CD1c-positive myeloid dendritic cell (primary cell): ENCODE results near the gene GRHL1.
"Not testable (repeated sequence)": the region's sequence is repeated elsewhere in the genome, so short reads cannot be mapped to it uniquely, and the experiment has no call there.

Experiments
- DNase-seq: peaks from one replicate; pipeline ENCODE4 v3.0.0-alpha.2; 2016; ENCODE audit errors: extremely low spot score

Gene GRHL1

DNA sequence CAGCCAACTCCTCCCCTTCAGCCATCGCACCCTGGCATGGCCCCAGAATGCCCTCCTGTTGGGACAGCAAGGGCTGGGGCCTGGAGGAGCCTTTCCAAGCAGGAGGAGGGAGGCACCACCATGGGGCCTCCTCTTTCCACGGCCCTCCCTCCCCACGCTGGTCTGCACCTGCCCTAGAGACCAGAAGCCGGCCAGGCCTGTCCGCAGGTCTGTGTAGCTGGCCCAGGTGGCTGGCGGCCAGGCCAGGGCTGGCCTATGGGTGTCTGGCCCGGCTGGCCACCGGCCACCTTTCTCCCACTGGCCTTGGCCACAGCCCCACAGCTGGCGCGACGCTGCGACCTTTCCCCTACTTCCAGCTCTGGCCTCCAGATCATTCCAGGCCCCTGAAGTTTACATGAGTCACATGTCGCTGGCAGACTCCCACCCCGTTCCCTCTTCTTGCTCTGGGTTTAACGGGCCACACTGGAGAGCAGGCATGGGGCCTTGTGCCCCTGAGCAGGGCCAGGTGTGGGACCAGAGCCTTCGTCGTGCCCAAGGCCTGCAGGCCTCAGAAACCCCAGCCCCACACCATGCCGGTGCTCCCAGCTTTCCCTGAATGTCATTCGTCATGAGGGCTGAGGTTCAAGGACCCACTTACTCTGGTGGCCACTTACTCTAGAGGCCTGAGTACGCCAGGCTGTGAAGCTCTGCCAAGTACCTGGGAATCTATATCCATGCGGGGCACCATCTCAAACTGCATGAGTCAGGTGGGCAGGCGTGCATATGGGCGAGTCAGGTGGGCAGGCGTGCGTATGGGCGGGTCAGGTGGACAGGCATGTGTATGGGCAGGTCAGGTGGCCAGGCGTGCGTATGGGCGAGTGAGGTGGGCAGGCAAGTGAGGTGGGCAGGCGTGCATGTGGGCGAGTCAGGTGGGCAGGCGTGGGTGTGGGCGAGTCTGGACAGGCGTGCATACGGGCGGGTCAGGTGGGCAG lies 58.6 kb downstream of the GRHL1 start:
- no peak for DNase-seq

DNA sequence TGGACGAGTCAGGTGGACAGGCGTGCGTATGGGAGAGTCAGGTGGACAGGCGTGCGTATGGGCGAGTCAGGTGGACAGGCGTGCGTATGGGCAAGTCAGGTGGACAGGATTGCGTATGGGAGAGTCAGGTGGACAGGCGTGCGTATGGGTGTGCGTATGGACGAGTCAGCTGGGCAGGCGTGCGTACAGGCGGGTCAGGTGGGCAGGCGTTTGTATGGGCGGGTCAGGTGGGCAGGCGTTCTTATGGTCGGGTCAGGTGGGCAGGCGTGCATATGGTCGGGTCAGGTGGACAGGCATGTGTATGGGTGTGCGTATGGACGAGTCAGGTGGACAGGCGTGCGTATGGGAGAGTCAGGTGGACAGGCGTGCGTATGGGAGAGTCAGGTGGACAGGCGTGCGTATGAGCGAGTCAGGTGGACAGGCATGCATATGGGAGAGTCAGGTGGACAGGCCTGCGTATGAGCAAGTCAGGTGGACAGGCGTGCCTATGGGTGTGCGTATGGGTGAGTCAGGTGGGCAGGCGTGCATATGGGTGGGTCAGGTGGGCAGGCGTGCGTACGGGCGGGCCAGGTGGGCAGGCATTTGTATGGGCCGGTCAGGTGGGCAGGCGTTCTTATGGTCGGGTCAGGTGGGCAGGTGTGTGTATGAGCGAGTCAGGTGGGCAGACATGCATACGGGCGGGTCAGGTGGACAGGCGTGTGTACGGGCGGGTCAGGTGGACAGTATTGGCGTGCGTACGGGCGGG lies 59.5 kb downstream of the GRHL1 start:
- not testable (repeated sequence) for DNase-seq

DNA sequence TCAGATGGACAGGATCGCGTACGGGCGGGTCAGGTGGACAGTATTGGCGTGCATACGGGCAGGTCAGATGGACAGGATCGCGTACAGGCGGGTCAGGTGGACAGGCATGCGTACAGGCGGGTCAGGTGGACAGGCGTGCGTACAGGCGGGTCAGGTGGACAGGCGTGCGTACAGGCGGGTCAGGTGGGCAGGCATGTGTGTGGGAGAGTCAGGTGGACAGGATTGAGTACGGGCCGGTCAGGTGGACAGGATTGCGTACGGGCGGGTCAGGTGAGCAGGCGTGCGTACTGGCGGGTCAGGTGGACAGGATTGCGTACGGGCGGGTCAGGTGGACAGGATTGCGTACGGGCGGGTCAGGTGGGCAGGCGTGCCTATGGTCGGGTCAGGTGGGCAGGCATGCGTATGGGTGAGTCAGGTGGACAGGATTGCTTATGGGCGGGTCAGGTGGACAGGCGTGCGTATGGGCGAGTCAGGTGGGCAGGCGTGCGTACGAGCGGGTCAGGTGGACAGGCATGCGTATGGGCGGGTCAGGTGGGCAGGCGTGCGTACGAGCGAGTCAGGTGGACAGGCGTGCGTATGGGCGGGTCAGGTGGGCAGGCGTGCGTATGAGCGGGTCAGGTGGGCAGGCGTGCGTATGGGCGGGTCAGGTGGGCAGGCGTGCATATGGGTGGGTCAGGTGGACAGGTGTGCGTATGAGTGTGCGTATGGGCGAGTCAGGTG lies 60.3 kb downstream of the GRHL1 start:
- not testable (repeated sequence) for DNase-seq

DNA sequence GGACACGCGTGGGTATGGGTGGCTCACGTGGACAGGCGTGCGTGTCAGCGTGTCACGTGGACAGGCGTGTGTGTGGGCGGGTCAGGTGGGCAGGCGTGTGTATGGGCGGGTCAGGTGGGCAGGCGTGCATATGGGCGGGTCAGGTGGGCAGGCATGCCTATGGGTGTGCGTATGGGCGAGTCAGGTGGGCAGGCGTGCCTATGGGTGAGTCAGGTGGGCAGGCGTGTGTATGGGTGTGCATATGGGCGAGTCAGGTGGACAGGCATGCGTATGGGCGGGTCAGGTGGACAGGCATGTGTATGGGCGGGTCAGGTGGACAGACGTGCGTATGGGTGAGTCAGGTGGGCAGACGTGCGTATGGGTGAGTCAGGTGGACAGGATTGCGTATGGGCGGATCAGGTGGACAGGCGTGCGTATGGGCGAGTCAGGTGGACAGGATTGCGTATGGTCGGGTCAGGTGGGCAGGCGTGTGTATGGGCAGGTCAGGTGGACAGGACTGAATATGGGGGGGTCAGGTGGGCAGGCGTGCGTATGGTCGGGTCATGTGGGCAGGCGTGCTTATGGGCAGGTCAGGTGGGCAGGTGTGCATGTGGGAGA lies 61.0 kb downstream of the GRHL1 start:
- DNase-seq, result not testable (repeated sequence)

DNA sequence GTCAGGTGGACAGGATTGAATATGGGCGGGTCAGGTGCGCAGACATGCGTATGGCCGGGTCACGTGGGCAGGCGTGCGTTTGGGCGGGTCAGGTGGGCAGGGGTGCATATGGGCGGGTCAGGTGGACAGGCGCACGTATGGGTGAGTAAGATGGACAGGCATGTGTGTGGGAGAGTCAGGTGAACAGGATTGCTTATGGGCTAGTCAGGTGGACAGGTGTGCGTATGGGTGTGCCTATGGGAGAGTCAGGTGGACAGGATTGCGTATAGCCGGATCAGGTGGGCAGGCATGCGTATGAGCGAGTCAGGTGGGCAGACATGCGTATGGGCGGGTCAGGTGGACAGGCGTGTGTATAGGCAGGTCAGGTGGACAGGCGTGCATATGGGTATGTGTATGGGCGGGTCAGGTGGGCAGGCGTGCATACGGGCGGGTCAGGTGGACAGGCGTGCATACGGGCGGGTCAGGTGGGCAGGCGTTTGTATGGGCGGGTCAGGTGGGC lies 61.5 kb downstream of the GRHL1 start:
- DNase-seq, result no peak

DNA sequence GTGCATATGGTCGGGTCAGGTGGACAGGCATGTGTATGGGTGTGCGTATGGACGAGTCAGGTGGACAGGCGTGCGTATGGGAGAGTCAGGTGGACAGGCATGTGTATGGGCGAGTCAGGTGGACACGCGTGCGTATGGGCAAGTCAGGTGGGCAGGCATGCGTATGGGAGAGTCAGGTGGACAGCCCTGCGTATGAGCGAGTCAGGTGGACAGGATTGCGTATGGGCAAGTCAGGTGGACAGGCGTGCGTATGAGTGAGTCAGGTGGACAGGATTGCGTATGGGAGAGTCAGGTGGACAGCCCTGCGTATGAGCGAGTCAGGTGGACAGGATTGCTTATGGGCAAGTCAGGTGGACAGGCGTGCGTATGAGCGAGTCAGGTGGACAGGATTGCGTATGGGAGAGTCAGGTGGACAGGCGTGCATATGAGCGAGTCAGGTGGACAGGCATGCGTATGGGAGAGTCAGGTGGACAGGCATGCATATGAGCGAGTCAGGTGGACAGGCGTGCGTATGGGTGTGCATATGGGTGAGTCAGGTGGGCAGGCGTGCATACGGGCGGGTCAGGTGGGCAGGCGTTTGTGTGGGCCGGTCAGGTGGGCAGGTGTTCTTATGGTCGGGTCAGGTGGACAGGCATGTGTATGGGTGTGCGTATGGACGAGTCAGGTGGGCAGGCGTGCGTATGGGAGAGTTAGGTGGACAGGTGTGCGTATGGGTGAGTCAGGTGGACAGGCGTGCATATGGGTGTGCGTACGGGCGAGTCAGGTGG lies 62.3 kb downstream of the GRHL1 start:
- not testable (repeated sequence) for DNase-seq

DNA sequence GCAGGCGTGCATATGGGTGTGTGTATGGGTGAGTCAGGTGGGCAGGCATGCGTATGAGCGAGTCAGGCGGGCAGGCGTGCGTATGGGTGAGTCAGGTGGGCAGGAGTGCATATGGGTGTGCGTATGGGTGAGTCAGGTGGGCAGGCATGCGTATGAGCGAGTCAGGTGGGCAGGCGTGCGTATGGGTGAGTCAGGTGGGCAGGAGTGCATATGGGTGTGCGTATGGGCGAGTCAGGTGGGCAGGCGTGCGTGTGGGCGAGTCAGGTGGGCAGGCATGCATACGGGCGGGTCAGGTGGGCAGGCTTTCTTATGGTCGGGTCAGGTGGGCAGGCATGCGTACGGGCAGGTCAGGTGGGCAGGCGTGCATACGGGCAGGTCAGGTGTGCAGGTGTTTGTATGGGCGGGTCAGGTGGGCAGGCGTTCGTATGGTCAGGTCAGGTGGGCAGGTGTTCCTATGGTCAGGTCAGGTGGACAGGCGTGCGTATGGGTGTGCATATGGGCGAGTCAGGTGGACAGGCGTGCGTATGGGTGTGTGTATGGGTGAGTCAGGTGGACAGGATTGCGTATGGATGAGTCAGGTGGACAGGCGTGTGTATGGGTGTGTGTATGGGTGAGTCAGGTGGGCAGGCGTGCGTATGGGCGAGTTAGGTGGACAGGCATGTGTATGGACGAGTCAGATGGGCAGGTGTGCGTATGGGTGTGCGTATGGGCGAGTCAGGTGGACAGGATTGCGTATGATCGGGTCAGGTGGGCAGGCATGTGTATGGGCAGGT lies 63.1 kb downstream of the GRHL1 start:
- no peak for DNase-seq

DNA sequence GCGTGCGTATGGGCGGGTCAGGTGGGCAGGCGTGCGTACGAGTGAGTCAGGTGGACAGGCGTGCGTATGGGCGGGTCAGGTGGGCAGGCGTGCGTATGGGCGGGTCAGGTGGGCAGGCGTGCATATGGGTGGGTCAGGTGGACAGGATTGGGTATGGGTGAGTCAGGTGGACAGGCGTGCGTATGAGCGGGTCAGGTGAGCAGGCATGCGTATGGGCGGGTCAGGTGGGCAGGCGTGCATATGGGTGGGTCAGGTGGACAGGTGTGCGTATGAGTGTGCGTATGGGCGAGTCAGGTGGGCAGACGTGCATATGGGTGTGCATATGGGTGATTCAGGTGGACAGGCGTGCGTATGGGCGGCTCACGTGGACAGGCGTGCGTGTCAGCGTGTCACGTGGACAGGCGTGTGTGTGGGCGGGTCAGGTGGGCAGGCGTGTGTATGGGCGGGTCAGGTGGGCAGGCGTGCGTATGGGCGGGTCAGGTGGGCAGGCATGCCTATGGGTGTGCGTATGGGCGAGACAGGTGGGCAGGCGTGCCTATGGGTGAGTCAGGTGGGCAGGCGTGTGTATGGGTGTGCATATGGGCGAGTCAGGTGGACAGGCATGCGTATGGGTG lies 64.0 kb downstream of the GRHL1 start:
- DNase-seq, result not testable (repeated sequence)

DNA sequence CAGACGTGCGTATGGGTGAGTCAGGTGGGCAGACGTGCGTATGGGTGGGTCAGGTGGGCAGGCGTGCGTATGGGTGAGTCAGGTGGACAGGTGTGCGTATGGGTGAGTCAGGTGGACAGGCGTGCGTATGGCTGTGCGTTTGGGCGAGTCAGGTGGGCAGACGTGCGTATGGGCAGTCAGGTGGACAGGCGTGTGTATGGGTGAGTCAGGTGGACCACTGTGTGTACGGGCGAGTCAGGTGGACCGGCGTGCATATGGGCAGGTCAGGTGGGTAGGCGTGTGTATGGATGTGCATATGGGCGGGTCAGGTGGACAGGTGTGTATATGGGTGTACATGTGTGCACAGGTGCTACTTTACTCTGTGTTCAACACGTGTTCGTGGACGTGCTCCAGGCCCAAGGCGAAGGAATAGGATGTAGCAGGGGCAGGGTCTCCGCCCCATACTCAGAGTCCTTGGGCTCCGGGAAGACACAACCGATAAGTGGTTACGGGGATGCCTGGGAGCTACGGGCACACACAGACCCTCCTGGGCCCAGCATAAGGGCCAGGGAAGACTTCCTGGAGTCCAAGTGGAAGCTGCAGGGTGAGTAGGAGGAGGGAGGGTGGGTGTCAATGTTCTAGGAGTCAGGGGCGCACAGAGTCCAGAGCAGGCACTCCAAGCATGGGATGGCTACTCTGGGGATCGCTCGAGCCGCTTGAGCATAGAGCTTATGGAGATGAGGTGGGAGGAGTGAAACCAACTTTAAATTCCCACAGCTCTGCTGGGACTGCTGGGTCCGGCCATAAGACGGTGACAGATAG lies 64.7 kb downstream of the GRHL1 start:
- DNase-seq, result no peak

DNA sequence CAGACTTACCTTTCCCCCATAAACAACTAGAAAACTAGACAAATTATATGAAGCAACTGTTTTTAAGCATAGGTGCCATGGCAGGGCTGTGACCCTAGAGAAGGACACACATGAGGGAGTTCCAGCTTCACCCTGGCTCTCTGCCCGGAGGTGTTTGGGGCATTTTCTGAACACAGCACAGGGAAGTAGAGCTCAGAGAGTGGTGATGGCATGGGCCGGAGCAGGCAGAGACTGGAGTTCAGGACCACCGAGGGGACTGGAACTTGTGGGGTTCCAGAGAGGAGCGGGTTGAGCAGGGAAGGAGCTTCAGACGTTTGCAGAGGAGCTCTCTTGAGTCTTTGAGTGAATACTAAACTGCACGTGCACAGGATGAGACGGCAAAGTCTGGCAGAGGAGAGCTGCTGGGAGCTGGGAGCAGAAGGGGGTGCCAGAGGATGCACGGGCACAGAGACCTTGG lies 65.3 kb downstream of the GRHL1 start:
- DNase-seq, result no peak

DNA sequence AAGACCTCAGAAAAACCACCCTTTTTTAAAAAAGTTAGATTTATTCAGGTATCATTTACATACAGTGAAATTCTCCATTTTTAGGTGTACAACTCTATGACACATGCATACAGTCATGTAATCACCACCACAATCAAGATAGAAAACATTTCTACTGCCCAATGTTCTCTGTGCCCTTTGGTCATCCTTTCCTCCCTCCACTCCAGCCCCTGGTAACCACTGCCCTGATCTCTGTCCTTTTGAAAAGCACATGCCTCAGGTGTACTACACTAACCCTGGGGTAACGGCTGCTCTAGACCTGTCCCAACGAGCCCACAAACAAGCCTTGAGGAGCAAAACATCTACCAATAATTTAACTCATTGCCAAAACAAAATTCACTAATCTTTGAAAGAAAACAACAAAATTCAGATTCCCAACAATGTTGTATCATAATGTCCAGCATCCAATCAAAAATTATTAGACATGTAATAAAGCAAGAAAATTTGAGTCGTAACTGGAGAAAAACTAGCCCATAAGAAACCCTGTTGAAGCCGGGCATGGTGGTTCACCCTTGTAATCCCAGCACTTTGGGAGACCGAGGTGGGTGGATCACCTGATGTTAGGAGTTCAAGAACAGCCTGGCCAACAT lies 65.9 kb downstream of the GRHL1 start:
- no peak for DNase-seq

DNA sequence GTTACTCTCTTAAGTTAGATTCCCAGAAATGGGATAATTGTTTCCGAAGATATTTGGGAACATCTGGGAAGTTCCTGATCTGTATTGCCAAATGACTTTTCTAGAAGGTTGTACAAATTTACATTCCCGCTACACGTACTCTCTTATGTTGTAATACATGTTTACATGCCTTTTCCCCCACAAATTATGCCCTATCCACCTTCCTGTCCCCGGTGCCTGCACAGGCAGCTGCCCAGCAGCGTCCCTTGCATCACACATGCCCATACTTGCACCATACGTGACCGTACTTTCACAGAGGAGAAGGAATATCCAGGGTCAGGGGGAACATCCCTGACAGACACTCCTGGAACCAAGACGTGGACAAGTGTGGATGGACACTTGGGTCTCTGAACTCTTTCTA lies 67.7 kb downstream of the GRHL1 start:
- DNase-seq, result peak; percentile 38

DNA sequence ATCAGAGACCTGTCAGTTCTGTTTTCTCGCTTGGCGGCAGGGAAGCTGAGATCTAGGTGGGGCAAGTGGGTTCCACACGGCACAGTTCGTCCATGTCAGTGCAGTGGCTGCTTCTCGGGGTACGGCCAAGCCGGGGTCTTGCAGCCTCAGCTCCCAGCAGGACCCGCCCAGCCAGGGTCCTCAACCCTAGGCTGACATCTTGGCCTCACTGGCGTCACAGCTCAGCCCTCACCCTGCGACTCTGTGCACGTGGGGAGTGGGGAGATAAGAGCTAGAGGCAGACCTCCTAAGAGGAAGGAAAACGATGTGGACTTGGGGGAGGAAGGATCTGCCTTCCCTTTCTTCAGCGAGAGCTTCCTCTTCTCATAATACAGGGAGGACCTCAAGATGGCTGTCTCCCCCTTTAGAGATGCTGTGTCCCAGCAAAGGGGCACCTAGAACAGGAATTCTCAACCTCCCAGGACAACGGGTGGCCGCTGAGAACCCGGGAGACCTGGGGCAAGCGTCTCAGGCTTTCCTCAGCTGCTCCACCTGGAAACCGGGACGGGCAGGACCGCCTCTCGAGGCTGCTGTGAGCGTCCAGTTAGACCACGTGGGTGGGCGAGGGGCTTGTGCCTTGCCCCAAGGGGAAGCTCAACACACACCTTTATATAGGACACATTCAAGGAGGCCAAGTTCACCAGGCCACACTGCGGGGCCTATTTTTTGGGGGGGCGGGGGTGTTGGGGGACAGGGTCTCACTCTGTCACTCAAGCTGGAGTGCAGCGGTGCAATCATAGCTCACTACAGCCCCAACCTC lies 68.3 kb downstream of the GRHL1 start:
- peak; percentile 49 for DNase-seq

DNA sequence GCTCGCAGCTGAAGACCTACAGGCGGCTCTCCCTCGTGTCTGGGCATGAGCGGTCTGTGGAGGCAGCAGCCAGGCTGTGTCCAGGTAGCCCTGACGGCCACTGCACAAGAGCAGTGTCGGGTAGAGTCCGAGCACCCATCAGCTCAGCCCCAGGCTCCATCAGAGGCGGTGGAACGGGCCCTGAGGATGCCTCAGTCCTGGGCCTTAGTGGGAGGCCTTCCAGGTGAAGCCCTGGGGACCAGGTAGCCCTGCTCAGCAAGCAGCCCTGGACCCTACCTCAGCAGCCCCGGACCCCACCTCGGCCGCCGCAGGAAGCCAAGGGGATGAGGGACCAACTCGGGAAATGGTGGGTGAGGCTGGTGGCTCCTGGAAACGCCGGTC lies 70.5 kb downstream of the GRHL1 start:
- DNase-seq, result no peak

DNA sequence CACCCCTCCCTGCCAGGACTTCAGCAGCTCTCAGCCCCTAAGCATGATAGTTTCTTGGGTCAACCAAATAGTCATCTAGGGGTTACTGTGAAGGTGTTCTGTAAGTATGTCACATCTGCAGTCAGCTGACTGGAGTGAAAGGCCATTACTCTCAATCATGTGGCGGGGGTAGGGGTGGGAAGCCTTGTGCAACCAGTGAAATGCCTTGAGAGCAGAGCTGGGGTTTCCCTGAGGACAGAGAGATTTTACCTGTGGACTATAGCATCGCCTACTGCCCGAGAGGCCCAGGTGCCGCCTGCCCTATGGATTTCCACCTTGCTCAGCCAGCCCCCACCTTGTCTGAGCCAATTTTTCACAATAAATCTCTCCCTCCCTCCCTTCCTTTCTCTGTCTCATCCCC lies 71.0 kb downstream of the GRHL1 start:
- no peak for DNase-seq

DNA sequence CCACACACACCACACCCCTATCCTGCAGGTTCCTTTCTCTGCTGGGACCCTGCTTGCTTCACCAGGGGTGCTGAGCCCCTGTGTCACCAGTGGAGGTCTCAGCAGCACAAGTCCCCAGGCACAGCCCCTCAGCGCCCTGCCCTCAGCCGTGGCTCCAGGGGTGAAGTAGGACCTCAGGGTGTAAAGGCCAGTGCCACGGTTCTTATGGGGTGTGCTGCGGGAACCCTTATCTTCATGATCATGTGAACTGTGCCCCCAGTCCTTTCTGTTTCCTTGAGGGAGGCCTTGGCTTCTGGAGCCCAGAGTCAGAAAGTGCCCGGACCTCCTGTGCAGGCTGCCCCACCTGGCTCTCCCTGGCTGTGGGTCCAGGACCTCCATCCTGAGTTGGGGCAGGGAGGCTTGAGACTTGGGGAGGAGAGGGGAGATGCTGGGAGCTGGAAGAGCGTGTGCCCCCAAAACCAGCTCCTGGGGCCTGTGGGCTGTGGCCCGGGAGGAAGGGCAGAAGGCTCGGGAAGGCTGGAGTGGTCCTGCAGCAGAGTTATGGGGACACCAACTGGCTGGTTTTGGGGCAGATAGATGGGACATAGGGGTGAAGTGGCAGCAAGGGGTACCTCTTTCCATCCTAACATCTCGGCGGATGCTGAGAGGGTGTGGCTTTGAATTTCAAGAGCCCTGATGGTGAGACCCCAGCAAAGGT lies 71.6 kb downstream of the GRHL1 start:
- no peak for DNase-seq
